Fibroblast of skin of left biceps (primary cell): ENCODE data around the gene NBL1.
"Not testable (repeated sequence)": the region's sequence is repeated elsewhere in the genome, so short reads cannot be mapped to it uniquely, and the experiment has no call there.

Experiments
- DNase-seq, 2 experiments: peaks; one replicate each; pipeline ENCODE4 v3.0.0-alpha.2; 2013; ENCODE audit warnings: low read depth in 2 of 2

NBL1 gene

GRCh38 chr1:19621274-19621950, 22.7 kb upstream of the NBL1 start:
- DNase-seq: no peak

- no peak for DNase-seq
Measured at GRCh38 chr1:19622204-19622603, 21.9 kb upstream of the NBL1 start.

GRCh38 chr1:19623523-19623922, 20.6 kb upstream of the NBL1 start:
- DNase-seq: no peak

- DNase-seq: no peak
Measured at GRCh38 chr1:19625291-19625937, 18.7 kb upstream of the NBL1 start.

- DNase-seq: no peak
Measured at GRCh38 chr1:19628879-19629278, 15.2 kb upstream of the NBL1 start.

- DNase-seq: no peak
Measured at GRCh38 chr1:19629357-19629756, 14.8 kb upstream of the NBL1 start.

GRCh38 chr1:19630192-19630591, 13.9 kb upstream of the NBL1 start:
- not testable (repeated sequence) for DNase-seq

DNA sequence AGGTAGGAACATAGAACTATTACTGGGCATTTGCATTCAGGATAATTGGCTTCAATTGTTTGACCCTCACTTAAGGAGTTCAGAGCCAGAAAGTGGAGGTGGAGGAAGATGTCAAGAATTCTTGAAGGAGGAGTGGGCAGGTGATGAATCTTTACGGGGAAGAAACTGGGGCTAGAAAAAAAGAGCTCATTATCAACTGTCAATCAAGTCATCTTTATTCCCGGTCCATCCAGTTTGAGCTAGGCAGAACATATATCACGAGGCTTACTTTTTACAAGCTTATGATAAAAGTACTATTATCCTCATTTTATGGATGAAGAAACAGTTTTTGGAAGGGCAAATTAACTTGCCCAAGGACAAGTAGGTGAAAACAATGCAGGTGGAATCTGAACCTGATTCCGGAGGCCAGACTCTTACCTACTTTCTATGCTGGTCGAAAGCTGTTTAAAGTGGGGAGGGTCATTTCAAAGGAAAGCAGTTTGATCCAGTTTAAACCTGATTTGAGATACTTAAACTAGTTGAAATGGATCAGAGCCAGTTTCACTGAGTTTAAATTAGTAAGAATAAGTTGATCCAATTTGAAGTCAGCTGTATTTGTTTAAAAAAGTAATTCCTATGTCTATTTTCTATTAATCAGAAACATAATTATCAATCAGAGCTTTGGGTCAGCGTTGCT, 13.3 kb upstream of the NBL1 start:
- DNase-seq: no peak

GRCh38 chr1:19632211-19632610, 11.9 kb upstream of the NBL1 start:
- DNase-seq: no peak

DNA sequence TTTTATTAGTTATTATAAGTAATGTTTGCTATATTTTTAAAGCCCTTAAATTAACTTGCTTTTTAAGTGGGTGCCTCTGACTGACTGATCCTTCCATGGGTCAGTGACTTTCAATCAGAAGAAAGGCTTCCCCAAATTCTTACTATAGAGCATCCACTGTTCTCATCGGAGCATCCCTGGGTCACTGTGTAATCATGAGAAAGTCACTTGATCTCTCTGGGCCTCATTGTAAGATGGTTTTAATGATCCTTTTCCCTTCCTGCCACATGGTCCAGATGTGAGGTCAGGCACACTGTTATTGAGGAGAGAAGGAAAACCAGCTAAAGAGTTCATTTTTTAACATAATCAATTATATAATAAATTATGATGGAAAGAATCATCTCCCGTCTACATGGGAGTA, 11.0 kb upstream of the NBL1 start:
- no peak for DNase-seq

DNA sequence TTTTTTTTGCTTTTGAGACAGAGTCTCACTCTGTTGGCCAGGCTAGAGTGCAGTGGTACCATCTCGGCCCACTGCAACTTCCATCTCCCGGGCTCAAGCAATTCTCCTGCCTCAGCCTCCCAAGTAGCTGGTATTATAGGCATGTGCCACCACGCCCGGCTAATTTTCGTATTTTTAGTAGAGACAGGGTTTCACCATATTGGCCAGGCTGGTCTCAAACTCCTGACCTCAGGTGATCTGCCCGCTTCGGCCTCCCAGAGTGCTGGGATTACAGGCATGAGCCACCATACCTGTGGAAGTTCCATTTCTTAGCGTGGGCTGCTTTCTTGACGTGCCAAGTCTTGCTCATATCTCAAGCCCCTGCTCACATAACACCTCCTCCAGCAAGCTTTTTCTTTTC, 9.0 kb upstream of the NBL1 start:
- DNase-seq: not testable (repeated sequence)

DNA sequence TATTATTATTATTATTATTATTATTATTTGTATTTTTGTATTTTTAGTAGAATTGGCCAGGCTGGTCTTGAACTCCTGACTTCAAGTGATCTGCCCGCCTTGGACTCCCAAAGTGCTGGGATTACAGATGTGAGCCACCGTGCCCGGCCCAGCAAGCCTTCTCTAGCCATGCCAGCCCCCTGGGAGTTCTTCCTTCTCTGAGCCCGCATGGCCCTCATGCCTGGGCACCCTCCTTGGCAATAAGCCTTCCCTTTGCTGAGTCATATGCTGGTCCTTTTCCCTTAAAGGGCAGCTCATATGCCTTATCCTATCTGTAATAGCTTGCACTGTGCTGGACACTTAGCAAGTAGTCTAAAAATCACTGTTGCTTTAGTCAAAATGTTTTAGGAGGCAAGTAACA, 8.5 kb upstream of the NBL1 start:
- DNase-seq: no peak

- DNase-seq: no peak
Measured at GRCh38 chr1:19636065-19636464, 8.0 kb upstream of the NBL1 start.

DNA sequence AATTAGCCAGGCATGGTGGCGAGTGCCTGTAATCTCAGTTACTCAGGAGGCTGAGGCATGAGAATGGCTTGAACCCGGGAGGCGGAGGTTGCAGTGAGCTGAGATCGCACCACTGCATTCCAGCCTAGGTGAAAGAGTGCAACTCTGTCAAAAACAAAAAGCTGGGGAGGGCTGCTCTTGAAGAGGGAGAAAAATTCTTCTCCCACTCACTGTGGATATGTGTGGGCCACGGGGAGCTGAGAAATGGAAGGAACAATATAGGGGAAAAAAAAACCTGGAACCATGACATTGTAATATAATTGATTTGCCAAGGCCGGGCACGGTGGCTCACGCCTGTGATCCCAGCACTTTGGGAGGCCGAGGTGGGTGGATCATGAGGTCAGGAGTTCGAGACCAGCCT, 7.4 kb upstream of the NBL1 start:
- DNase-seq: not testable (repeated sequence)

DNA sequence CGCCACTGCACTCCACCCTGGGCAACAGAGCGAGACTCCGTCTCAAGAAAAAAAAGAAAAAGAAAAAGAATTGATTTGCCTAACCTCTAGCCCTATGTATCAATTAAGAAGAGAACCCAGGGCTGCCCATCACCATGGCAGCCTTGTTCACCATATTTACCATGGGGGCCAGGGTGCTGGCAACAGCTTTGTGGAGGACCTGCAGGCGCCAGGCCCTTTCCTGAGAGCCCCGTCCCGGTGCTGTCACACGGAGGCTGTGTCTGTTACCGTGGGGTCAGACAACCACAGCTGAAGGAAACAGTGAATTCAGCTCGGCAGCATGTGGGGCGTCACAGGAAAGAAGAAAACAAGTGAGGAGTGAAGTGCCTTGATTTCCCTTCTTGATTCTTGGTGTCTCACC, 6.5 kb upstream of the NBL1 start:
- no peak for DNase-seq

DNA sequence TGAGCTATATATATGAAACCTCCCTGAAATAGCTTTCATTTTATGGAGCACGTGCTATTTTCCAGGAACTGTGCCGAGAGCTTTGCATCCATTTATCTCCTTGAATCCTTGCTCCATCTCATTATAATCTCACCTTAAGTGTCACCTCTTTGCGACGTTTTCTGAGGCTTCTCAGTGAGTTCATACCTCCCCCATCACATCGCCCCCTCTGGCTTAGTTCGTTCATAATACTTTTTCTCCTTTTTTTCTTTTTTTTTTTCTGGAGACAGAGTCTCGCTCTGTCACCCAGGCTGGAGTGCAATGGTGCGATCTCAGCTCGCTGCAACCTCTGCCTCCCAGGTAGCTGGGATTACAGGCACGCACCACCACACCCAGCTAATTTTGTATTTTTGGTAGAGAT, 4.9 kb upstream of the NBL1 start:
- not testable (repeated sequence) for DNase-seq

GRCh38 chr1:19639999-19640362, 4.1 kb upstream of the NBL1 start:
- DNase-seq: no peak

- no peak for DNase-seq
Measured at GRCh38 chr1:19640363-19641316, 3.5 kb upstream of the NBL1 start.

DNA sequence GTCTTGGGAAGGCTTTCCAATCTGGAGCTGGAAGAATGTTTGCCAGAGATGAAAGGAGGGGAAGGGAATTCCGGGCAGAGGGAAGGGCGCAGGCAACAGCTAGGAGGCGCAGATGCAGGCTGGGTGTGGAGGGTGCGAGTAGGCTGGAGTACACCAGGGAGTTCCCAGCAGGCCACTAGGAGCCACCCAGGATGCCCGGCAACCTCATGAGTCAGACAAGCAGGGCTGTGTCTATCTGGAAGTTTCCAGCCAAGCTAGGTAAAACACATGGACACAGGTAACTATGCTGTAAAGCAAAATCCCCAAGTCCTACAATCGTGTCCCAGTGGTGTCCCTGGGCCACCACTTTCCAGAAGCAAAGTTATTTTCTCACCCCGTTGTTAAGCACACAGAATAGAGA, 990 bp upstream of the NBL1 start:
- DNase-seq: no peak

DNA sequence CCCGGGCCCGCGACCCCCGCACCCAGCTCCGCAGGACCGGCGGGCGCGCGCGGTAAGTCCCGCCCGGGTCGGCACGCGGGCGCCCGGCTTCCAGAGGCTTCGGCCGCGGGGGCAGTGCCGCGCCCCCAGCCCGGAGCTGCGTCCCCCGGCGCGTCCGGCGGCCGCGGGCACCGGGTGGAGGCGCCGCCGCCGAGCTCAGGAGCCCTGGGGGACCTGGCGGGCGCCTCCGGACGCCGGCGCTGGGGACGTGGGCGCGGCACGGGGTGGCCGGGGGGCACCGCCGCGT, 227 bp downstream of the NBL1 start:
- DNase-seq: no peak

GRCh38 chr1:19644681-19645410, 735 bp downstream of the NBL1 start:
- DNase-seq: no peak
